ENCODE results near the gene MYLK2.

The MYLK2 gene

GRCh38 chr20:31836853-31837608 is 17.9 kb downstream of the MYLK2 start:
- no peak for DNase-seq

GRCh38 chr20:31837896-31838397 is 18.8 kb downstream of the MYLK2 start:
- DNase-seq: no peak

GRCh38 chr20:31838646-31839292 is 19.6 kb downstream of the MYLK2 start:
- DNase-seq: no peak

- DNase-seq: no peak
Observed at GRCh38 chr20:31839782-31840487, 20.8 kb downstream of the MYLK2 start.

GRCh38 chr20:31840906-31841816 is 22.0 kb downstream of the MYLK2 start:
- no peak for DNase-seq

- no peak for DNase-seq
Observed at GRCh38 chr20:31841928-31842327, 22.8 kb downstream of the MYLK2 start.

GRCh38 chr20:31842471-31843157 is 23.5 kb downstream of the MYLK2 start:
- no peak for DNase-seq

GRCh38 chr20:31843288-31843687 is 24.1 kb downstream of the MYLK2 start:
- no peak for DNase-seq

- no peak for DNase-seq
Observed at GRCh38 chr20:31843881-31844280, 24.7 kb downstream of the MYLK2 start.

GRCh38 chr20:31844737-31845299 is 25.7 kb downstream of the MYLK2 start:
- no peak for DNase-seq

- no peak for DNase-seq
Observed at GRCh38 chr20:31845300-31845863, 26.2 kb downstream of the MYLK2 start, which contains the start of gene FOXS1. Gene FOXS1 (minus strand): TSS chr20:31845604. CDS start chr20:31845542, 62 bp downstream.

- DNase-seq: no peak
Observed at GRCh38 chr20:31846793-31847138, 27.6 kb downstream of the MYLK2 start.

- no peak for DNase-seq
Observed at GRCh38 chr20:31848088-31848999, 29.2 kb downstream of the MYLK2 start.

- no peak for DNase-seq
Observed at GRCh38 chr20:31849306-31849930, 30.3 kb downstream of the MYLK2 start.

- DNase-seq: no peak
Observed at GRCh38 chr20:31851240-31851955, 32.2 kb downstream of the MYLK2 start.

GRCh38 chr20:31853481-31853880 is 34.3 kb downstream of the MYLK2 start:
- DNase-seq: no peak

GRCh38 chr20:31856516-31856915 is 37.4 kb downstream of the MYLK2 start:
- DNase-seq: no peak

- DNase-seq: no peak
Observed at GRCh38 chr20:31857861-31858759, 39.0 kb downstream of the MYLK2 start.
